ENCODE data around the gene ZBTB32. TPM values are rescaled to one million over a fixed set of nuclear protein-coding genes. Genes with fewer than 3 reads are reported as not detected.

Gene ZBTB32
- polyA plus RNA-seq, 1 donor, result 0.32 TPM

DNA sequence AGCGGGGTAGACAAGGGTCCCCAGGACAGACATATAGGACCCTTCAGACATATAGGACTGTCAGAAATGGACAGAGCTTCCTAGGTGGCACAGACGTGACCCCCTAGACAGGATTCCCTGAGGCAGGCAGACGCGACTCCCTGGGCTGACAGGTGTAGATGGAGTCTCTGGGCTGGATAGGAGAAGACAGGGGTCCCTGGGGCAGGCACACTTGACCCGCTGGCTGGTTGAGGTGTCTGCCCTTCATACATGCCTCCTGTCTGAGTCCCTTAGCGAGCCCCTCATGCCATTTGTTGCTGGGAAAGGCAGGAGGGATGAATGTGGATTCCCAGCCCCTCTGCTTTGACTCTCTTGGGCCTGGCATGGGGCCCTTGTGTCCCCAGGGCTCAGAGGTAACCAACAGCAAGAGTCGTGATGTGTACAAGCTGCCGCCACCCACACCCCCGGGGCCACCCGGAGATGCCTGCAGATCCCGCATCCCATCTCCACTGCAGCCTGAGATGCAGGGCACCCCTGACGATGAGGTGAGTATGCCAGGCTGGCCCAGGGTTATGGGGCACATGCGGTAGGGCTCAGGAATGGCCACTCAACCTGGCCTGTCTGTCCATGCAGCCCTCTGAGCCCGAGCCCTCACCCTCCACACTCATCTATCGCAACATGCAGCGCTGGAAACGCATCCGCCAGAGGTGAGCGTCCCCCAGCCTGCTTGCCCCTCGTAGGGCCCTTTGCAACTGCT is 49.4 kb downstream of the ZBTB32 start:
- no peak for DNase-seq

DNA sequence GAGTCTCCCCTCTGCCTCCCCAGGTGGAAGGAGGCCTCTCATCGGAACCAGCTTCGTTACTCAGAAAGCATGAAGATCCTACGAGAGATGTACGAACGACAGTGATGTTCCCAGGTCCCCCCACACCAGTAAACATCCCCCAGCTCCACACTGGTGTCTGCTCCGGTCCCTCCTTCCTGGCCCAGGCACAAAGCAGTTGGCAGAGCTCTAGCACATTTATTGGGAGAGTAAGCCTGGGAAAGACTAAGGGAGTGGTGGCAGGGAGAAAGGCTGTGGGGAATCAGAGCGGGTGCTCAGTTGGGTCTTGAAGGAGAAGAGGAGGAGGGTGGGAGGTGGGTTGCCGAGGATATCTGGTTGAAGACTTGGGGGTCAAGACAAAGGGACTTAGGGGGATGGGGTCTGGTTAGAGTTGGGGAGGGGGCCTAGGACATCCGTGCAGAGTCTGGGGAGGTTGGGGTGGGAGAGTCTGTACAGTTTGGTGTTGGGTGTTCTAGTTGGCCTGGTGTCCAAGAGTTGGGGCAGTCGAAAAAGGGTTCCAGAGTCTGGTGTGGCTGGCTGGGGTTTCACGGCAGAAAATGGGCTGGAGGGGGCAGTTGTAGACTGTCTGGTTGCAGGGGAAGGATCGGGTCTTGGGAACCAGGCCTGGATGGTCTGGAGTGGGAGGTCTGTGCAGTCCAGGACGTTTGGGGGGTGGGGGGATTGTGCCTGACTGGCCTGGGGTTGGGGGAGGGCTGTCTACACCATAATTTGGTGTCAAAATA is 50.2 kb downstream of the ZBTB32 start:
- no peak for DNase-seq

DNA sequence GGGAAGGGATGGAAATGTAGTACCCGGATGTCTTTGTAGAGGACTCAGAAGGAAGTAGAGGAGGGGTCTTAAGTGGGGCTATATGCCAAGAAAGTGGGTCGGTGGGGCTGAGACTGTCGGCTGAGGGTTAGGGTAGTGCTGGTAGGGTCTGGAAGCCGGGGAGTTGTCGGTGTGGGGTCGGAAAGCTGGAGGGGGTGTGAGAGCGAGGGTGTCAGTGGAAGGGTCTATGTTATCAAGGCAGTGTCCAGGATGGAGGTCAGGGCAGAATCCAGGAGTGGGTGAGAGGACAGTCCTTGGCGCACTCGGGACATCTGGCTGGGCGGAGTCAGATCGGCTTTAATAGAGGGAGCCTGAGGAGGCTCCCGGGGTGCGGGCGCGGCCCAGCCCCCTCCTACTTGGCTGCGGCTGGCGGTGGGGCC is 50.8 kb downstream of the ZBTB32 start:
- no peak for DNase-seq

DNA sequence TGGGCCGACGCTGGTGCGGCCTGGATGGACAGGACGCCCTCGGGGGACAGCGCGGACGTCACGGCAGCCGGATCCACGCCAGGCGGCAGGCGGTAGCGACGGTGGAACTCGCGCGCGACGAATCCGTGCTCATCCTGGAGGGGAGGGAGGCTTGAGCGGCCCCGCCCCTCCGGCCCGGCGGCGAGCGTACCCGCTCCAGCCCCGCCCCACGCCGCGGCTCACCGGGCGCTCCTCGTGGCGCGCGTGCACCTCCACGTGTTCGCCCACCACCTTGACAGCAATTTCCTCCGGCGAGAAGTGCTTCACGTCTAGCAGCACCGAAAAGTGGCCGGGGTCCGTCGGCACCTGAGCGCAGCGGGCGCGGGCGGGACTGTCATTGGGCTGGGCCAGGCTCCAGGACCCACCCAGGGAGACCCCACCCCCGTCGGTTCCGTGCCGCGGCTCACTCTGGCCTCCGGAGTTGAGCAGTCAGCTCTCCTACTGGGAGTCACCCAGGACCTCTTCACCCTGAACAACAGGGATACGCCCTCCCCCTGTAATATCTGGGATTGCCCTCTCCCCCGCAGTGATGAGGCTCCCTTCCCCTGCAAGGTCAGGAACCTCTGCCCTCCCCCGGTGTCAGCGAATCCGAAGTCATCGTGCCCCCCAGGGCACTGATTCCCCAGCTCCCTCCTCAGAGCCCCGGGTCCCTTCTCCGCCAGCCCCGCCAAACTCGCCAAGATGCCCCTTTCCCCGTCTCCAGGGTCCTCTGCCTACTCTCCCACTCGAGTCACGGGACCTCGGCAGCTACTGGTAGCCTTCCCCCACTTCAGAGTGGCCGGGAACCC is 51.4 kb downstream of the ZBTB32 start:
- no peak for DNase-seq

DNA sequence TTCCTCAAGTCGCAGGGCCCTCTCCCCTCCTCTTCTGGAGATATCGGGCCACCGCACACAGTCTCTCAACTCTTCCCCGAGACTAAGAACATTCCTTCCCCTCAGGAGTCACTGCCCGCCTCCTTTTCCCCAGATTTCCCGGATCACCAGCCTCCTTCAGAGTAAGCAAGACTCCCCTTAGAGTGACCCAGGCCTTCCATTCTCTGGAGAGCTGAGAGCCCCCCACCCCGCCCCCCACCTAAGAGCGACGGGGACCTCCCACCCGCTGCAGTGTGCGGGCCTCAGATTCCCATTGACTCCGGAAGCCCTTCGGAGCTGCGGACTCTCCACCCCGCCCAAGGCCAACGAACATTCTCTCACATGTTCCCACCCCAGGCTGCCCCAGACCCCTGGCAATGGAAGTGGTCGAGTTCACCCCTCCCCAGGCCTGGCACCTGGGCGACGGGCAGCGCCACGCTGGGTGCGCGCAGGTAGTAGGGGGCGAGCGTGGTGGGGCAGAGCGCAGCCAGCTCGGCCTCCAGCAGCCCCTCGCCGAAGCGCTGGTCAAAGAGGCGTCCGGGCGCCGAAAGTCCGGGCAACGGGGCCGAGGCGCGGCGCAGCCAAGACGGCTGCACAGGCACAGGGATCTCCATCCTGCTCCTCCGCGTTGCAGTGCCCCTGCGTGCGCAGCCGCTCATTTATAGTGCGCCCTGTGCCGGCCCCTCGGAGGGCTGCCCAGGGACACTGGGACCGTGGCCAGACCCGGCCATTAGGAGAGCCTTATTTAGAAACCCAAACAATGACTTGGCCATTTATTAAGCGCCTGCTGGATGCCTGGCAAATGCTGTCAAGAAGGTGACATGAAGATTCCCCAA is 52.2 kb downstream of the ZBTB32 start, which contains the start of gene HSPB6:
Gene HSPB6, minus strand, starts transcription at position 653 of the 854 bp plus-strand sequence. Its CDS starts 21 bp downstream, at position 632.
- DNase-seq, result peak; percentile 31

DNA sequence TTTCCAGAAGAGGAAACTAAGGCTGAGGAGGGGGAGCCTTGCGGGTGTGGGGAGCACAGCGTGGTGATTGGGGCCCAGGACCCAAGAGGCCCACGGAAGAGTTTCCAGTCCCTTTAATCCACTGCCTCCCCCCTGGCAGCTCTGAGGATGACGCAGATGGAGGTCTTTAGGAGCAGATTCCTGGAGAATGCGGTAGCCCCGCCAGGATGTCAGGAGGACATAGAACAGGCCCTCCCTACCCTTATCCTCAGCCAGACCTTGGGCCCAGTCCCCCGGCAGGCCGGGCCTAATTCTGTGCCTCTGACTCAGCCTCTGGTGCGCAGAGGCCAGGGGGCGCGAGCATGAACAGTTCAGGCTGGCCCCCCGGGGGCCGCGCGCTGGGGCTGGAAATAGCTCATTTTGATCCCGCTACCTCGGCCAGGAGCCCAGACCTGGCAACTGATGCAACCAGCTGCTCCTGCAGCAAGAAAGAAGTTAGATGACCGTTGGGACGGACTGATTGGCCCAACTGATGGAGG is 52.9 kb downstream of the ZBTB32 start:
- DNase-seq, result peak; percentile 52

DNA sequence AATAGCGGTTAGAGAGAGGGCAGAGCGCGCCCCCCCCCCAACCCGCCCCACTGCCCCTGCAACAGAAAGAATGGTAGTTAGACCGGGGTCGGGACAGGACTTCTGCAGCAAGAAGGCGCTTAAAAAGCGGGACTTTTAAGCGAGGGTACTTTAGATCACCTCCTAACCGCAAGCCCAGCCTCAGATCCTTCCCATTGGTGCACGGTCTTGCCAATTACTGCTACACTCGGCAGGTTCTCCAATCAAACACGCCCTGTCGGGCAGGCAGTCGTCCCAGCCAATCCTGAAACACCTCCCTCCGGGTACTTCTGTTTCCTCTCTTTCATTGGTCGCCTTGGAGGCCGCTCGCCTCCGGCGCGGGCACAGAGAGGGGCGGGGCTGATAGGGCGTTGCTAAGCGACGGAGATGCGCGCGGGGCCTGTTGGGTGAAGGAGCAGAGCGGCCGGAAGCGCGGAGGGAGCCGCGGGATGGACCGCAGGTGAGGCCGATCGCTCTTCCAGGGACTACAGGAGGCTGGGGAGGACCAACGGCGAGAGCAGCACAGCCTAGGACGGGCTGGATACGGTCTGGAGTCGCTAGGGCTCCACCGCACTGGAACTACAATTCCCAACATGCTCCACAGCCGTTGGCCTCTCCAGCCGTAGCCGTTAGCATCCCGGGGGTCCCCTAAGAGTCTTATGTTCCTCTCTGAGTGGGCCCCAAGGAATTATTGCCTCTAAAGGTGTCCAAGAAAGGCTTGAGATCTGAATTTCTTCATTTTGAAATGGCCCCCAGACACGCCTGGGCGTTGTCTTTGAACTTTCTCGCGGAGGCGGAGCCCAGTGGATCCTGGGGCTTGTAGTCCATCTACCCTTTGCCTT is 53.6 kb downstream of the ZBTB32 start, which contains the start of gene PROSER3:
Gene PROSER3, plus strand, starts transcription at position 428 of the 860 bp plus-strand sequence. Its CDS starts 40 bp downstream, at position 468.
- DNase-seq, result peak; percentile 99

GRCh38 chr19:35759697-35760096 is 55.3 kb downstream of the ZBTB32 start:
- DNase-seq, result no peak

- no peak for DNase-seq
Observed at GRCh38 chr19:35760711-35761349, 56.5 kb downstream of the ZBTB32 start.

- DNase-seq, result no peak
Observed at GRCh38 chr19:35764432-35765315, 60.3 kb downstream of the ZBTB32 start.

Other genes with a start within 250 kb of the ZBTB32 start
- 0.52 TPM for gene KRTDAP, start 214.1 kb upstream of the ZBTB32 start, polyA plus RNA-seq (ENCODE audit: insufficient read length)
- 92.0 TPM for gene DMKN, start 190.9 kb upstream of the ZBTB32 start, polyA plus RNA-seq (ENCODE audit: insufficient read length)
- not detected for gene SBSN, start 176.2 kb upstream of the ZBTB32 start, polyA plus RNA-seq (ENCODE audit: insufficient read length)
- gene GAPDHS, start 171.1 kb upstream of the ZBTB32 start, polyA plus RNA-seq (ENCODE audit: insufficient read length), result not detected
- 81.5 TPM for gene TMEM147, start 158.9 kb upstream of the ZBTB32 start, polyA plus RNA-seq (ENCODE audit: insufficient read length)
- gene ATP4A, start 140.9 kb upstream of the ZBTB32 start, polyA plus RNA-seq (ENCODE audit: insufficient read length), result not detected
- gene PMIS2, start 118.4 kb upstream of the ZBTB32 start, polyA plus RNA-seq (ENCODE audit: insufficient read length), result not detected
- 30.1 TPM for gene HAUS5, start 91.8 kb upstream of the ZBTB32 start, polyA plus RNA-seq (ENCODE audit: insufficient read length)
- gene RBM42, start 75.5 kb upstream of the ZBTB32 start, polyA plus RNA-seq (ENCODE audit: insufficient read length), result 50.8 TPM
- gene ETV2, start 62.8 kb upstream of the ZBTB32 start, polyA plus RNA-seq (ENCODE audit: insufficient read length), result 0.60 TPM
- gene COX6B1, start 56.2 kb upstream of the ZBTB32 start, polyA plus RNA-seq (ENCODE audit: insufficient read length), result 300 TPM
- 13.1 TPM for gene UPK1A, start 38.0 kb upstream of the ZBTB32 start, polyA plus RNA-seq (ENCODE audit: insufficient read length)
- gene KMT2B, start 13.4 kb downstream of the ZBTB32 start, polyA plus RNA-seq (ENCODE audit: insufficient read length), result 34.5 TPM
- gene IGFLR1, start 37.9 kb downstream of the ZBTB32 start, polyA plus RNA-seq (ENCODE audit: insufficient read length), result 4.9 TPM
- 19.0 TPM for gene U2AF1L4, start 40.9 kb downstream of the ZBTB32 start, polyA plus RNA-seq (ENCODE audit: insufficient read length)
- gene PSENEN, start 41.1 kb downstream of the ZBTB32 start, polyA plus RNA-seq (ENCODE audit: insufficient read length), result 54.4 TPM
- 8.8 TPM for gene LIN37, start 44.0 kb downstream of the ZBTB32 start, polyA plus RNA-seq (ENCODE audit: insufficient read length)
- gene HSPB6, start 52.5 kb downstream of the ZBTB32 start, polyA plus RNA-seq (ENCODE audit: insufficient read length), result 19.7 TPM
- gene PROSER3, start 53.6 kb downstream of the ZBTB32 start, polyA plus RNA-seq (ENCODE audit: insufficient read length), result 26.5 TPM
- gene ARHGAP33, start 71.0 kb downstream of the ZBTB32 start, polyA plus RNA-seq (ENCODE audit: insufficient read length), result 27.3 TPM
- gene PRODH2, start 108.3 kb downstream of the ZBTB32 start, polyA plus RNA-seq (ENCODE audit: insufficient read length), result 39.3 TPM
- gene NPHS1, start 147.9 kb downstream of the ZBTB32 start, polyA plus RNA-seq (ENCODE audit: insufficient read length), result 123 TPM
- gene KIRREL2, start 152.4 kb downstream of the ZBTB32 start, polyA plus RNA-seq (ENCODE audit: insufficient read length), result 9.0 TPM
- gene APLP1, start 164.0 kb downstream of the ZBTB32 start, polyA plus RNA-seq (ENCODE audit: insufficient read length), result 25.0 TPM
- gene NFKBID, start 196.0 kb downstream of the ZBTB32 start, polyA plus RNA-seq (ENCODE audit: insufficient read length), result 4.4 TPM
- 1.1 TPM for gene HCST, start 198.0 kb downstream of the ZBTB32 start, polyA plus RNA-seq (ENCODE audit: insufficient read length)
- 7.4 TPM for gene TYROBP, start 203.7 kb downstream of the ZBTB32 start, polyA plus RNA-seq (ENCODE audit: insufficient read length)
- 10.2 TPM for gene LRFN3, start 231.8 kb downstream of the ZBTB32 start, polyA plus RNA-seq (ENCODE audit: insufficient read length)

All from left kidney (tissue), 2 donors.